Measurements from ENCODE around the gene TMTC1. TPM values are rescaled to one million over a fixed set of nuclear protein-coding genes. Genes with fewer than 3 reads are reported as not detected.
"Not testable (repeated sequence)": the region's sequence is repeated elsewhere in the genome, so short reads cannot be mapped to it uniquely, and the experiment has no call there.

Gene TMTC1
- total RNA-seq, 1 donor from 2014 or later, result 0.91 TPM

DNA sequence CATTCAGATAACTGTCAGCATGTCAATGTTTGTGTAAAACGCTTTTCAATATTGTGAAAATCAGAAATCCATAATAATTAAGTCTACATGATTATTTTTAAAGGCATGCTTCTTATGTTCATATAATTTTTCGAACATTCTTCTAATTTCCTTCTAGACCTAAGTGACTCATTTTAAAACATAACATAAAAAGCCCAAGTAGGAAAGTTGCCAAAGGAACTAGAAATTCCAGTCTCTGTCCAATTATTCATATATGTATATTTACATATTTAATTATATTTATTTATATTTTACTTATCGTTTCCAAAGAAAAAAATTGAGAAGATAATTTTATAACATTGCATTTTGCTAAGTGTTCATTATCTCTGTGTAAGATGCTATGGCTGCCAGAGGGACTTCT is 110.4 kb downstream of the TMTC1 start:
- intact Hi-C loops (cut with micrococcal nuclease), result no loop called here

DNA sequence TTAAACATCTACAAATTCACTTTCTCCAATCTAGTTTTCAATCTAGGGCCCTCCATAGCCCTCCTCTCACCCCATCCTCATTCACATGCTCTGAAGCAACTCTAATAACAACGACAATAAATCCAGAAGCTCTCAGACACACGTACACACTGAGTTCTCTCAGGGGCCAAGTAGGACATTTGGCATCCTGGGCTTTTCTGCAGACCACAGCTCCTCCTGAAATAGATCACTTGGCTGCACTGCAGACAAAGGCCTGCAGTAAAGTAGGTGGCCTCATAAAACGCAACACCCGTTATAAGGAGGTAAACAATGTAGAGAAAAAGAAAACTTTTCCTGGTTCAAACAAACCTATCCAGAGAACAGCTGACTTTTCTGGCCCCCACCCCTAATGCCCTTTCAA is 111.2 kb downstream of the TMTC1 start:
- intact Hi-C loops (cut with micrococcal nuclease), result no loop called here

DNA sequence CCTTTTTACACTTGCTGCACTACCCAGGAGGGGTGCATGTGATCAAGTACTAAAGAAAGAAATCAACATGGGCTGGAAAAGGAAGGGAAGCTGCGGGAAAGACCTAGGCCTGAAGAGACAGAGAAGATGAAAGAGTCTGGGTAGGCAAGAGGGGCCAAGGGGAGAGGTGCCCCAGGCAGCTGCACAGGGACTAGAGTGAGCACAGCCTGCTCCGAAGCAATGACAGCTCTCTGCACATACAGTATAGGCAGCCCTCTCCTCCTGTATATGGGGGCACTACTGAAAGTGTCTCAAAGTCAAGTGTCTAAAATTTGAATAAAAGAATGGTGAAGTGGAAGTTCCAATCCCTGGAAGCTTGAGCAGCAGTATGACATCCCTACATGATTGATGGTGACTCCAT is 112.0 kb downstream of the TMTC1 start:
- intact Hi-C loops (cut with micrococcal nuclease), result no loop called here

DNA sequence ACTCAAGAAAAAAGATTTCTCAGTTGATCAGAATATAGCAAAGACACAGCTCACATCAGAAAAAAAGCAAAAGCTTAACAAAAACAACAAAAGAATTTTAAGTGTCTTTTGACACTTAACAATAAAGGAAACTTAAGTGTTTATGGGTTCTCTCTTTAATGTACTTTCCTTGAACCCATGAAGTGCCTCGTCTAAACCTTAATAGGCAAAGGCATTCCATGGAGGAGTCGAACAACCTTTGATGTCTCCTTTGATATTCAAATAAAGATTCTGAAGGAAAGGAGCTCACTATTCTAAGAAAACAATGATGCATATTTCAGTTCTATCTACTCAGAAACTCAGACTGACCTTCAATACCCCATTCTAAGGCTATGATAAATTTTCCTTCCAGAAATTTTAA is 116.7 kb downstream of the TMTC1 start:
- intact Hi-C loops (cut with micrococcal nuclease), result no loop called here

DNA sequence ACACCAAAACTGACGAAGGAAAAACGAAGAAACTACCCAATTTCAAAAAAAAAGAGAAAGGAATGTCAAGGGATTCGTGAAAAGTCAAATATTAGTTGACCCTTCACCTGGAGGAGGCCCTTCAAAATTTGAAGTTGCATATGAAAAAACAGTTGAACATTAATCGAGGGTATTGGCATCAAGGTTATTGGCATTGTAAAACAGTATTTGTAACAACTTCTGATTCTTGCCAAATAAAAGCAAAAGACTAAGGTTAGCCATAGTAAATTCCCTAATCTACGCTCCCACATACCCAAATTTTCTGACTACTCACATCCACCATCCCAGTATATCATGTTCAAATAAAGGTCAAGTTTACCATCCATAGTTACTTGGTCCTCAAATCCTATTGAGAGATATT is 118.6 kb downstream of the TMTC1 start:
- intact Hi-C loops (cut with micrococcal nuclease), result no loop called here

DNA sequence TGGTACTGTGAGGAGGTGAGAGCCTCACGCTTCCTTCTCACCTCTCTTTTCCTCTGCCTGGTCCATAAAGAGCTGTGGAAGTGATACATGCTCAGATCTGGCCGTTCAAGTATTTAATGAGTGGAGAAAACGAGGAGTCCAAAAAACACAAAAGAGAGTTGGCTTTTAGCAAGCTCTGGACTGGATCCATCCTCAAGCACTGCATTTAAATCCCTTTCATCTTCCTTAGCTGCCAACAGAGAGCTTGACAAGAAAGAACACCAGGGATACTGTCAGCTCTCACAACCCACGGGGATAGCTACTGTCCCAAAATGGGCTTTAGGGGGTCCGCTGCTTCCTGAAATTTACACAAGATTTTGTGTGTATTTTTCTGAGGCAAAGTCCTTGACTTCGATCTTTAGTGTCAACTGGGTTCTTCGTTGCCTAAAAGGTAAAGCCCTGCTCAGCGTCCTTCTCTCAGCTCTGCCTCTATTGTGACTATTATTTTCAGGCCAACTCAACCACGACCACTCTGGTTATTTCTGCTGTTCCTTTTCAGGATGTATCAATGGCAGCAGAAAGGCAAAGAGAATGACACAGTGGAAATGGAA is 120.9 kb downstream of the TMTC1 start:
- intact Hi-C loops (cut with micrococcal nuclease), result no loop called here

DNA sequence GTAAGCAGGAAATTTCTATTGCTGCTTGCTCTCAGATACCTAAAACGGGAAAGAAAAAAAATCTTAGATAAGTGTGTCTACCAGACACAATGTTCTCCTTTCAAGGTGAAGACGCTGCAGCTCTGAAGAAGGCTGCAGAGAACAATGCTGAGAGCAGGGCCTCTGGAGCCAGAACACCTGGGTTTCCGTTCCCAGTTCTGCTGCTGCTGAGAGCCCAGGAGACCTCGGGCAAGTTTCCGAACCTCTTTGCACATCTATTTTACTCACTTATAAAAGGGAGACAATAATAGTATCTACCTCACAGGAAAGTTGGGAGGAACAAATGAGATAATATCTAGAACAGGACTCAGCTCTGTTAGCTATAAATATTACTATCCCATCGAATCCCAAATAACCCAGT is 122.9 kb downstream of the TMTC1 start:
- intact Hi-C loops (cut with micrococcal nuclease), result no loop called here

DNA sequence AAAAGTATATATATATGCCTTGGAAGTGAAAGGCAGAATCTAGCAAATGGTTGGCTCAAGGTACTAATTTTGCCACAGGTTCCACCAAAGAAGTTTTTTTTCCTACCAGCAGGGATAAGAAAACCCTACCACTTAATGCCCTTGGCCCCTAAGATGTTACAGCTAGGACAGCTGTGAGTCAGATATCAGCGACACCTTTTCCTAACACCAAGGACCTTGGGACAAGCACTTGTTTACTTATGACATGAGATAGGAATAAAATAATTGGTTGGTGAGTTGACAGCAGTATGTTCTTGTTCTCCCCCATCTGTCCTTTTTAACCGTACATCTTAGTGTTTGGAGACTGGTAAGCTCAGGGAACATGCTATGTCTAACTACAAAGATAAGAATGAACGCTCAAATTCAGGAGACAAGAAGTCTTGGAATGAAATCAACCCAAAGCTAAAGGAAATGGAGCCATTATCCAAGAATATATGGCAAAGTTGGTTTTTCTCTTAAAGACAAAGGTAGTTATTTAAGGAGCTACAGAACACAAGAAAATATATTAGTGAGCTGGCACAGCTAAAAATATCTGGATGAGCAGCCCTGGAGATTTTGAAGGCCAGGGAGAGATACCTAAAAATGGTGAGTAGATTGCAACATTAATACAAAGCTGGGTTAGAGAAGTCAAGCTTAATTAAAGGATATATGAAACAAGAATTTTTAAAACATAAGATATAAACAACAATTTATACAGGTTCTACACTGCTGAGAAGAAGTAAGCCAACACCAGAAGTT is 126.8 kb downstream of the TMTC1 start:
- intact Hi-C loops (cut with micrococcal nuclease), result no loop called here

DNA sequence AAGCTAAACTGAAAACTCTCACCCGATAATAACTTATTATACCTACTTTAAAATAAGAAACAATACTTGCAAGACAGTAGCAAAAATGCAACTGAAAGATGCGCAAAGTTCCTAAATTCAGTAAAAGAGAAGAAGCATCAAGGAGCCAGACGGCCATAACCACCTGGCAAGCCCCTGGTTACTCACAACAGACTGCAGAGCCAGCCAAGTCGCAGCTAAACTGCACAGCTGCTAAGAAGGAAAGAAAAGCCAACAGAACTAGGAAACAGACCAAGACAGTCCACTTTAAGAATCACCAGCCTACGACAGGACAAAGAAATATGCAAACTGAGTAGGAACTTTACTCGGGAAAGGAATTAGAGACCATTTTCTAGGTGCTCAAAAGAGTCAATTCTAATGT is 127.9 kb downstream of the TMTC1 start:
- intact Hi-C loops (cut with micrococcal nuclease), result no loop called here

DNA sequence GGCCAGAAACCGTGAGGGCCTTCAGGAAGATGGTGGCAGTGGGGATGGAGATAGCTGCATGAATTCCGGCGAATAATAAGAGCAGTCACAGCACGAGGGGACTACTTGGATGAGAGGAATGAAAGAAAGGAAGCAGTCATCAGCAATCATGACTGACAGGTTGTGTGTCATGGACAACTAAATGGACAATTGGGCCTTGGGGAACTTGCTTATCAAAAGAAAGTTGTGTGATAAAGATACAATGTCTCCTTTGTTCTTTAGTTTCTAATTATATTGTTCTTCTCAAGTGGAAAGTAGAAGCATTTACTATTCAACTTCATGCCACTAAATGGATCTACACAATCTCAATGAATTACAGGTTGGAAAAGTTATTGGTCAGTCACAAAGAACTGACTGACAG is 130.5 kb downstream of the TMTC1 start:
- intact Hi-C loops (cut with micrococcal nuclease), result no loop called here

DNA sequence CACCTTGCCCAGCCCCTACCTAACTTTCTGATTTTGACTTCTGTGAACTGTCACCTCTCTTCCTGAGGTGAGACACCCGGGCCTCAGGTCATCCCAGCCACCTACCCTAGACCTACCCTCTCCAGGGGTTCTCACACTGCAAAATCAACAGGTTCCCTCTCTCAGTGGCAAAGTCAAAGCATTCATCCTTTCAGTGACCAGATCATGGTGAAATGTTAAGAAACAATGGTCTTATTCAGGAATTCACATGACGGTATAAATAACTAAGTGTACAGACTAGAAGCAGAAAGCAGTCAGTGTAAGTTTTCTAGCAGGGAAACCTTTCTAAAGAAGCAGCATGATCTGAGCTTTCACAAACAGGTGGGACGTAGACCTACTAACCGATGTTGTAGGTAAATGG is 133.4 kb downstream of the TMTC1 start:
- intact Hi-C loops (cut with micrococcal nuclease), result no loop called here

DNA sequence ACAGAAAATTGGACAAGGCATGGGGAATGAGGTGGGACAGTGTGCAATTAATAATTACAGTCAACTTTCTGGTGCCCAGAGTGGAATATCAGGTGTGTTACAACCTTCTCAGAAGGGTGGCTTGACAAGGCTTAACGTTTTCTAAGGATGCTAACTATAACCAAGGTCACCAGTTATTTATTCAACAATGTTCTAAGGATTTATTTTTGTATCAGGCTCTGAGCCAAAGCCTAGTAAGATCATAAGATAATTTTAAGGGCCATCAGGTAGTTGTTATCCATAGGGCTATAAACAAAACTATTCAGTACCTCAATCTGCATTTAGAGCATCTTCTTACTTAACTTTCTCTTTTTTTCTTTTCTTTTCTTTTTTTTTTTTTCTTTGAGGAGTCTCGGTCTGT is 134.0 kb downstream of the TMTC1 start:
- intact Hi-C loops (cut with micrococcal nuclease), result no loop called here

DNA sequence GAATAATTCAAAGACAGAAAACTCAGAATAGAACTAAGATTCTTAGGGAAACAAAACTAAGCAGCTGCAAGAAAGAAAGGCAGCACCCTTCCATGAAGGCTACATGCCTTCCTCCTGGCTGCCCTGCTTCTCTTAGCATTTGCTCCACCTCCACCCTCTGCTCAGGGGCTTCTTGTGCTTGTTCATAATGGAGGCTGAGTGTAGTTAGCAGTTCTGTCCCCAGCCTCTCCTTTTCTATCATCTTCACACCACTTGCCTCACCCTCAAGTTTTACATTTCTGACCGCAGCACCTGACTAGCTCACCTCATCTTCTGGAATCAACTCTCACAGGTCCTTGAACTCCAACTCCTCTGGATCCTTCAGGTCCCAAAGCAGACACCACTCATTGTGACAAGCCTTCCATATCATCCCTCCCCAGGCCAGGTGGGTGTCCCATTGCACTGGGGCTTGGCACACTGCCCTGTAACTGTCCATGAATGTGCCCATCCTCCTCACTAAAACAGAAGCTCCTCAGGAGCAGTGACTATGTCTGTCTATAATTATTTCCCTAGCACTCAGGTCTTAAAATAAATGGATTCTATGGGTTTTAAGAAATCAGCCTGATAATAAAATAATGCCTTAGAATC is 139.1 kb downstream of the TMTC1 start:
- intact Hi-C loops (cut with micrococcal nuclease), result no loop called here

DNA sequence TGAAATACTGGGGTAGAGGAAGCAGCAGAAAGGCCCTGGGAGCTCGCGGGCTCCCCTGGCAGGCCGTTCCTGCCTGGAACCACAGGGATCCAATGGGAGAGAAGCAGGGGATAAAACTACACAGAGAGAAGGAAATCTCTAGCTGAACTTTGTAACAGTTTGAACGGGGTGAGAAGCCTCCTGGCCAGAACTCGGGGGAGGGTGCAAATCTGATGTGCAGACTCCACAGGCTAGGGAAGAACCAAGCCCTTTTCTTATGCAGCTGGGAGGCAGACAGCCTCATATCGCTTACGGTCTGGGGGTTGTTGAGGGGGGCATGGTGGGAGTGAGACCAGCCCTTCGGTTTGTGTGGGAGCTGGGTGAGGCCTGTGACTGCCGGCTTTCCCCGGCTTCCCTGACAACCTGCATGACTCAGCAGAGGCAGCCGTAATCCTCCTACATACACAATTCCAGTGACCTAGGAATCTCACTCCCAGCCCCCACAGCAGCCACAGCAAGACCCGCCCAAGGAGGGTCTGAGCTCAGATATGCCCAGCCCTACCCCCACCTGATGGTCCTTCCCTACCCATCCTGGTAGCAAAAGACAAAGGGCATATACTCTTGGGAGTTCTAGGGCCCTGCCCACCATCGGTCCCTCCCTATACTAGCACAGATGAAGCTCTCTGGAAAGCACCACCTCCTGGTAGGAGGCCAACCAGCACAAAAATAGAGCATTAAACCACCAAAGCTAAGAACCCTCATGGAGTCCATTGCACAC is 143.0 kb downstream of the TMTC1 start:
- intact Hi-C loops (cut with micrococcal nuclease), result no loop called here

DNA sequence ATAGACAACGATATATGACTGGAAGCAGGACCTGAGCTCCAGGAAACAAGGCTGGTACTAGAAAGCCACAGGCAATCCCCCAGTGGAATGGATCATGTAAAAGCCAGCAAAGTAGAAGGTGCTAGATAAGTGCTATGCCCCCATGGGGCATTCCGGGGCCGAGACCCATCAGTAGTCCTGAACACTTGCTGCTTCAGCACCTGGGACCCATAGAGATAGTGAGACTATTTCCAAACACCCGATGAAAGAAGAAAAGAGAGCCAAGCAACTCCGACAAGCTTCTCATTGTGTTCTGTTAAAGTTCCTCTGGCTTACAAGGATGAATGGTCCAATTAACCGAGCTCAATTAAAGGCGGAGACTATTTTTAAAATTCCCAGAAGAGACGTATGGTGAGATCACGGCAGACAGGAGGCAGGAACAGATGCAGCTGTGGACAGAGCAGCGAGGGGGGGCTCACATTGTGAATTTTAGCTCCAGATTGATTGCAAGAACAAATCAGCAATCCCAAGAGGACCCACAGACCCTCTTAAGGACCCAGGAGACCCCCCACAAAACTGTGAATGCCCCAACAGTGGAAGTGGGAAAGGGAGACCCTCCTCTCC is 143.7 kb downstream of the TMTC1 start:
- intact Hi-C loops (cut with micrococcal nuclease), result no loop called here

DNA sequence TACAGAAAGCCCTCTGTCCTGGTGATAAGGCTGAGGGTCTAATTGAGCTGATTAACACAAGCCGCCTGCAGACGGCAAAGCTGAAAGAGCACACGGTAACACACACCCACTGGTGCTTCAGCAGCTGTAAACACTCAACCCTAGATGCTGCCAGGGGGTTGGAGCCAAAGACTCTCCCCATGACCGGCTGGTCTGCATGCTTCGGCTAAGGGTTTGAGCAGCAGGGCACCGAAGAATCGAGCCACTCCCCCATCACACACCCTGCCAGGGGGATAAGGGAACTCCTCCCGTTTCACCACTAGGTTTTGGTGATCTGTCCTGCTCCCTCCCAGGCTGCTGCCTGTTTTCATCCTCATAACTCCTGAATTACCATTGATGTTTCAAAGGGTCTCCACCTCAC is 145.2 kb downstream of the TMTC1 start:
- intact Hi-C loops (cut with micrococcal nuclease), result no loop called here

DNA sequence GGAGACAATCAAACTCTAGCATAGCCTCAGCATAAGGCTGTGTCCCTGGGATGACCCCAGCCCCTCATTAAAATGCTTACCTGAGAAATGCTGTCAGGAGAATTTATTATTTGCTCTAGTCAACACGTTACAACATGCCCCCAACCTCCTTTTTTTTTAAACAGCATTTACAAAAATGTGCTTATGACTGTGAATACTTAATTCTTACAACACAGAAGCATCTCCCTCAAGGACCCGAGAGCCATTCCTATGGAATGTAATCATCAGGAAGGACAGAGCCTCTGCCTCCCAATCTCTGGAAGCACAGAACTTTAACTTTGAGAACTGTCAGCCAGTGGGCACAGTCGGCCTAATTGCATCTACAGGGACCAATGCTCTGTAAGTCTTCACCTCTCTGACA is 149.7 kb downstream of the TMTC1 start:
- intact Hi-C loops (cut with micrococcal nuclease), result loop anchor here (2.0 kb wide), 1 partner anchor 45 kb away; no protein-coding TSS in a partner anchor

DNA sequence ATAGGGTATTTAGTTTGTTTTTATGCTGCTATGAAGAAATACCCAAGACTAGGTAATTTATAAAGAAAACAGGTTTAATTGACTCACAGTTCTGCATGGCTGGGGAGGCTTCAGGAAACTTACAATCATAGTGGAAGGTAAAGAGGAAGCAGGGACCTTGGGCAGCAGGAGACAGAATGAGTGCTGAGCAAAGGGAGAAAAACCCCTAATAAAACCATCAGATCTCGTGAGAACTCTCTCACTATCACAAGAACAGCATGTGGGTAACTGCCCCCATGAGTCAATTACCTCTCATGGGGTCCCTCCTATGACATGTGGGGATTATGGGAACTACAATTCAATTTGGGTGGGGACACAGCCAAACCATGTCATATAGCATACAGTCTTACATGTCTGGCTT is 153.6 kb downstream of the TMTC1 start:
- intact Hi-C loops (cut with micrococcal nuclease), result not testable (repeated sequence)

DNA sequence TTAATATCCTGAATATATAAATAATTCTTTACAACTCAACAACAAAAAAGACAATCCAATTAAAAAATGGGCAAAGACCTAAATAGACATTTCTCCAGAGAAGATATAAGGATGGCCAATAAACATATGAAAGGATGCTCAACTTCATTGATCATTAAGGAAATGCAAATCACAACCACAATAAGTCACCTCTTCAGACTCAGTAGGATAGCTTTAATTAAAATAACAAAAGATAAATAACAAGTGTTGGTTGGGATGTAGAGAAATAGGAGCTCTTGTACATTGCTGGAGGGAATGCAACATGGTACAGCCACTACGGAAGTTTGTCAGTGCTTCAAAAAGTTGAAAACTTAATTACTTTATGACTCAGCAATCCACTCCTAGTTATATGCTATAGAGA is 156.5 kb downstream of the TMTC1 start:
- intact Hi-C loops (cut with micrococcal nuclease), result no loop called here

DNA sequence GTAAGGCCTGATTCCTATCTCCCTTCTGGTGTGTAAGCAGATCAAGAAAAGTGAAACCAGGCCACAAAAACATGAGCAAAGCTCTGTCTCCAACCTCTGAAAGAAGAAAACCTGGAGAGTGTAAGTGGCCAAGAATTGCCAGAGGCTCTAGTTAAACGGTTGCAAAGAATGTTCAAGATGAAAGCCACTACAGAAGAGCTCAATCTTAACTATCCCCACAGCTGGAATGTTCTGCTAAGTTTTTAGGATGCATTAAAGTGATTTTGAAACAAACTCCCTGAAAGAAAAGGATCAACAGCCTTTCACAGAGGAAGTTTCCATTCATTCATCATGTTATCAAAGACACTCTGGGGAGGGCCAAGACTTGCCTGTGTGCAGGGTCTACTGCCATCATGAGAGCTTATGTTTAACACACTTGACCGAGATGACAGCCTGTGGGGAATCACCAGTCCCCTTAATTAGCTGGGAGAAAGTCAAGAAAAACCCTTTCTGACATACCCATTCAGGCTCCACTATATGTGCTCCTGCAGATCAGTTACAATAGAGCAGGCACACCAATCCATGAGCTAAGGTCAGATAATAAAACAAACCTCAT is 158.3 kb downstream of the TMTC1 start:
- intact Hi-C loops (cut with micrococcal nuclease), result no loop called here

DNA sequence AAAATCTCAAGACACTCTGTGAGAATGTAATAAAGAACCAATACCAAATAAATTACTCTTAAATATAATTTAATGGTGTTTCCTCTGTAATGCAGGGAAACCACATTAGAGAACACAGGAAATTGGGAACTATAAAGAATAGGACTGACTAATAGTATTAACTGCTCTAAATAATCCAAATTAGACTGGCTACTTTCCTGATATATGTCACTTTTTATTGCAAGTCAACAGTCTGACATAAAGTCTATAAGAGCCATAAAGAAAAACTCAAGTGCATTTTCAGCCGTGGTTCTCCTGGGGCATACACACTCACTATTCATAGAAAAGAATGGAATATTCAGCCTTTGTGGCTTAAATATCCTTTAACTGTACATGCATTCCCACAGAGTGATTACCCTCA is 161.5 kb downstream of the TMTC1 start:
- intact Hi-C loops (cut with micrococcal nuclease), result no loop called here
